K562 (cell line): ENCODE results near the gene PLXNA2. TPM values are rescaled to one million over a fixed set of nuclear protein-coding genes. Genes with fewer than 3 reads are reported as not detected.
A peak's percentile ranks its signal among the peaks of the same experiment; 100 is the strongest.

Experiments
- ATAC-seq: fragments of 200-7000 bp; cut with Tn5 transposase; 3 replicates; pipeline ENCODE4 v1.9.1; 2020; ENCODE audit warnings: moderate library complexity
- BruUV-seq: library from RNA; stranded (reverse); fragments of 400-500 nt; replicated peaks from 2 replicates; lab custom pipeline; 2021; lab: Mats Ljungman, UMichigan
- CTCF ChIA-PET: fragments of 300-600 bp; formaldehyde crosslinking; extraction: SDS; loops from one replicate; lab custom pipeline; 2021; ENCODE audit warnings: low intra/inter-chr PET ratio; lab: Yijun Ruan, JAX
- POLR2A ChIA-PET: fragments of 300-600, 350-650 bp; sonication (Branson Sonifier 250); formaldehyde crosslinking; extraction: SDS; loops from one replicate; lab custom pipeline; 2021; ENCODE audit warnings: antibody characterized with exemption, inconsistent platforms; lab: Yijun Ruan, JAX
- DNase-seq, 4 experiments: peaks; one replicate each; pipeline versions ENCODE4 v3.0.0 to v3.0.0-alpha.2; 2011 to 2018; ENCODE audit warnings: low spot score in 3 of 4, mixed read lengths in 3 of 4; ENCODE audit errors: extremely low read depth in 1 of 4
- FAIRE-seq: peaks from 2 replicates; lab custom pipeline; 2011; peaks lifted over from hg19 to GRCh38; lab: Jason Lieb, UNC
- H2AFZ ChIP-seq: 2 replicates; pipeline ENCODE4 v1.6.0; 2011; ENCODE audit warnings: low read depth, low read length, control low read depth, inconsistent platforms
- H3K27ac ChIP-seq: fragments of 200-600 bp; 3 replicates; pipeline ENCODE4 v1.8.0; 2011; ENCODE audit warnings: low read depth, mild to moderate bottlenecking, control low read depth, inconsistent platforms, low read length, moderate library complexity, mixed read lengths; ENCODE audit errors: extremely low read depth
- H3K27me3 ChIP-seq, 2 experiments: fragments of 300-600 bp in 1 of 2; 2 replicates in 1 of 2; 3 replicates in 1 of 2; pipeline versions ENCODE4 v1.6.0 to v1.8.0; 2011; ENCODE audit warnings: inconsistent platforms in 2 of 2, low read length in 2 of 2, mild to moderate bottlenecking in 1 of 2, mixed read lengths in 1 of 2, moderate library complexity in 1 of 2; ENCODE audit not compliant: control insufficient read depth in 2 of 2, insufficient read depth in 2 of 2
- H3K36me3 ChIP-seq: fragments of 300-600 bp; 3 replicates; pipeline ENCODE4 v1.8.0; 2011; ENCODE audit warnings: mild to moderate bottlenecking, low read length, inconsistent platforms; ENCODE audit not compliant: control insufficient read depth, insufficient read depth
- H3K4me1 ChIP-seq, 2 experiments: fragments of 200-600 bp in 1 of 2; replicated peaks in 1 of 2; 2 replicates in 1 of 2; 3 replicates in 1 of 2; pipeline versions ENCODE4 v1.5.1 to v1.8.0; 2011; ENCODE audit warnings: inconsistent platforms in 2 of 2, low read length in 2 of 2, mild to moderate bottlenecking in 1 of 2, mixed read lengths in 1 of 2, moderate library complexity in 1 of 2; ENCODE audit not compliant: control insufficient read depth in 2 of 2, insufficient read depth in 2 of 2
- H3K4me2 ChIP-seq: 2 replicates; pipeline ENCODE4 v1.6.1; 2011; ENCODE audit warnings: low read length, control low read depth, inconsistent platforms, mixed read lengths; ENCODE audit not compliant: insufficient read depth
- H3K4me3 ChIP-seq: fragments of 200-600 bp; sonication (generic), shearing (Covaris generic); 2 replicates; pipeline ENCODE4 v1.5.1; 2016; ENCODE audit warnings: control low read depth, inconsistent platforms
- H3K79me2 ChIP-seq: fragments of 200-600 bp; 3 replicates; pipeline ENCODE4 v1.8.0; 2011; ENCODE audit warnings: low read length, inconsistent platforms; ENCODE audit not compliant: control insufficient read depth, insufficient read depth
- H3K9ac ChIP-seq, 2 experiments: 2 replicates each; pipeline versions ENCODE4 v1.6.0 to v1.6.1; 2011; ENCODE audit warnings: low read depth in 2 of 2, low read length in 2 of 2, control low read depth in 1 of 2, inconsistent platforms in 1 of 2, mild to moderate bottlenecking in 1 of 2, mixed read lengths in 1 of 2; ENCODE audit not compliant: insufficient read depth in 1 of 2
- H3K9me1 ChIP-seq: one replicate; pipeline ENCODE4 v1.6.0; 2011; ENCODE audit warnings: inconsistent platforms, mild to moderate bottlenecking, low read length, moderate library complexity; ENCODE audit not compliant: control insufficient read depth, insufficient read depth
- H3K9me3 ChIP-seq: replicated peaks from 2 replicates; pipeline ENCODE4 v1.5.1; 2011; ENCODE audit warnings: low read depth, low read length, inconsistent platforms; ENCODE audit not compliant: control insufficient read depth, insufficient read depth
- H4K20me1 ChIP-seq: replicated peaks from 2 replicates; pipeline ENCODE4 v1.6.1; 2011; ENCODE audit warnings: low read length, inconsistent platforms, mixed read lengths; ENCODE audit not compliant: control insufficient read depth, insufficient read depth
- ATF3 ChIP-seq, 2 experiments: fragments of 450-650 bp in 1 of 2; sonication (generic) in 1 of 2; formaldehyde crosslinking in 1 of 2; IDR thresholded peaks in 1 of 2; conservative IDR thresholded peaks in 1 of 2; 2 replicates each; pipeline versions ENCODE4 v1.6.1 to v1.8.1; 2016 to 2023; ENCODE audit warnings: mild to moderate bottlenecking in 2 of 2, moderate library complexity in 2 of 2, inconsistent platforms in 1 of 2, missing genetic modification reagents in 1 of 2
- DACH1 ChIP-seq: fragments of 450-650 bp; IDR thresholded peaks from 2 replicates; pipeline ENCODE4 v1.6.1; 2018; ENCODE audit not compliant: partially characterized antibody
- DDX20 ChIP-seq: fragments of 450-650 bp; IDR thresholded peaks from 2 replicates; pipeline ENCODE4 v1.6.1; 2016; ENCODE audit warnings: missing genetic modification characterization, low read depth, mild to moderate bottlenecking, missing compliant biosample characterization, moderate library complexity
- EGR1 ChIP-seq: fragments of 450-650 bp; conservative IDR thresholded peaks from 2 replicates; pipeline ENCODE4 v1.6.1; 2017; ENCODE audit warnings: mild to moderate bottlenecking
- ELF1 ChIP-seq: fragments of 200-800 bp; sonication (Bioruptor generic); IDR thresholded peaks from 2 replicates; pipeline ENCODE4 v1.6.1; 2016; ENCODE audit warnings: missing genetic modification characterization, missing compliant biosample characterization
- ILF3 ChIP-seq: fragments of 450-650 bp; IDR thresholded peaks from 2 replicates; pipeline ENCODE4 v1.6.1; 2018; ENCODE audit warnings: antibody characterized with exemption, mild to moderate bottlenecking, moderate library complexity, borderline replicate concordance
- MBD1 ChIP-seq: fragments of 250-450 bp; sonication (Bioruptor Pico); IDR thresholded peaks from 2 replicates; pipeline ENCODE4 v1.8.0; 2022; ENCODE audit warnings: inconsistent platforms
- POLR3G ChIP-seq: IDR thresholded peaks from 2 replicates; pipeline ENCODE4 v1.6.1; 2011; ENCODE audit not compliant: insufficient read length, insufficient replicate concordance; ENCODE audit errors: extremely low read depth
- TAF7 ChIP-seq: fragments of 450-650 bp; IDR thresholded peaks from 2 replicates; pipeline ENCODE4 v1.6.1; 2016; ENCODE audit warnings: missing genetic modification characterization, missing compliant biosample characterization
- ZNF175 ChIP-seq: fragments of 200-800 bp; sonication (Bioruptor generic); IDR thresholded peaks from 2 replicates; pipeline ENCODE4 v1.6.1; 2016; ENCODE audit warnings: low read depth, mild to moderate bottlenecking, missing genetic modification characterization, missing compliant biosample characterization
- ZNF197 ChIP-seq: fragments of 200-800 bp; sonication (Bioruptor generic); IDR thresholded peaks from 2 replicates; pipeline ENCODE4 v1.6.1; 2016; ENCODE audit warnings: low read depth, missing genetic modification characterization, missing compliant biosample characterization
- ZNF224 ChIP-seq: sonication (generic); formaldehyde crosslinking; IDR thresholded peaks from 2 replicates; pipeline ENCODE4 v1.8.0; 2022; ENCODE audit warnings: mild to moderate bottlenecking, missing genetic modification reagents
- ZNF280B ChIP-seq: fragments of 250-450 bp; sonication (Bioruptor Pico); IDR thresholded peaks from 2 replicates; pipeline ENCODE4 v1.5.1; 2021; ENCODE audit warnings: mild to moderate bottlenecking
- ZNF41 ChIP-seq: fragments of 250-450 bp; sonication (Bioruptor Pico); conservative IDR thresholded peaks from 2 replicates; pipeline ENCODE4 v1.4.0; 2020; ENCODE audit warnings: mild to moderate bottlenecking
- ZNF76 ChIP-seq: fragments of 250-450 bp; sonication (Bioruptor Pico); IDR thresholded peaks from 2 replicates; pipeline ENCODE4 v1.4.0; 2020; ENCODE audit warnings: mild to moderate bottlenecking, moderate library complexity, borderline replicate concordance
- WGBS: fragments of 100-300 bp; shearing (Covaris generic); methylation state at CpG from one replicate; pipeline ENCODE4 v1.1.6; 2016; ENCODE audit warnings: low coverage, mixed read lengths; ENCODE audit not compliant: insufficient coverage; ENCODE audit errors: missing lambda C conversion rate; 5-methylcytosine and 5-hydroxymethylcytosine counted together
- in situ Hi-C: fragments of 300-500 bp; cut with MboI; formaldehyde crosslinking; loops from 4 replicates; pipeline ENCODE4 v1.15.0; 2018; ENCODE audit warnings: inconsistent platforms, mixed read lengths
- intact Hi-C: fragments of 100-400 bp; cut with micrococcal nuclease; formaldehyde crosslinking; loops from 2 replicates; pipeline ENCODE4 v1.14.2; 2022
- polyA plus RNA-seq, 8 experiments: library from polyadenylated mRNA; depleted of rRNA in 4 of 8; stranded (reverse) in 5 of 8; unstranded in 3 of 8; fragments of >200 nt; fragmentation: Nextera tagmentation in 2 of 8; fragmentation: Illumina TruSeq in 1 of 8; extraction: Ambion mirVana in 2 of 8; extraction: Trizol in 1 of 8; gene quantifications; 2 replicates each; pipeline versions ENCODE4 v1.2.1 to v1.2.3, GENCODE V29; 2011 to 2014; ENCODE audit warnings: inconsistent platforms in 1 of 8, missing spikeins in 1 of 8
- total RNA-seq, 7 experiments: library from RNA; depleted of rRNA in 6 of 7; stranded (reverse); fragments of >200 nt in 6 of 7; fragmentation: Illumina TruSeq in 2 of 7; extraction: Trizol in 2 of 7; gene quantifications; 2 replicates each; pipeline versions ENCODE4 v1.2.1 to v1.2.3, GENCODE V29; 2011 to 2021; ENCODE audit warnings: low replicate concordance in 1 of 7

Gene PLXNA2
- total and polyA plus RNA-seq, 9 of the 15 experiments (the other 6 are each of a cell fraction or from before 2014, with no cell fraction given) = 0.01 to 1.3 (median 0.32) TPM

- Histone ChIP-seq H3K4me3 (no peak overlapping the region), H3K9ac (peak overlapping the region in 1 of 2 experiments; percentile 10; a peak in 1 of 4 replicates), H3K79me2 (no peaks in the 10 kb centered on the region), H3K36me3 (no peaks in the 10 kb centered on the region), H2AFZ (no peak overlapping the region), H3K9me3 (no peaks in the 10 kb centered on the region), H3K27me3 (no peaks in the 10 kb centered on the region), H3K9me1 (no peaks in the 10 kb centered on the region), H3K27ac (no peak overlapping the region), H4K20me1 (no peaks in the 10 kb centered on the region), H3K4me1 (peaks cover 22 to 29% of the 10 kb centered on the region in 2 experiments; a peak in 4 of 5 replicates), H3K4me2 (no peak overlapping the region)
- no TSS peak for BruUV-seq
- DNase-seq (no peak), ATAC-seq (no peak), FAIRE-seq (no peak)
- WGBS = 53% methylated on average over 2 of the region's 3 CpGs
- intact Hi-C loops (loop anchor here (10.0 kb wide), 1 partner anchor 329 kb away; no protein-coding TSS in a partner anchor), in situ Hi-C loops (no loop called here)
- TF ChIP-seq ZNF175 (CRISPR knock-in tag) (no peak), ATF3 (IDR thresholded peaks at IDR 0.05) (no peak), ATF3 (CRISPR knock-in tag; conservative IDR thresholded peaks at IDR 0.05) (no peak), ZNF76 (CRISPR knock-in tag) (no peak), ZNF41 (no peak), ZNF224 (CRISPR knock-in tag) (no peak), MBD1 (CRISPR knock-in tag) (no peak), TAF7 (no peak), EGR1 (no peak), ELF1 (tag) (no peak), DACH1 (no peak), ZNF197 (CRISPR knock-in tag) (no peak), DDX20 (no peak), POLR3G (no peak), ZNF280B (CRISPR knock-in tag) (no peak), ILF3 (no peak)
- ChIA-PET CTCF (no interaction called here), POLR2A (interaction anchor here (0.6 to 2.4 kb wide), 5 partner anchors 7 to 106 kb away, joined by 3 to 7 read pairs (median 4); no protein-coding TSS in a partner anchor)
Observed at GRCh38 chr1:208233978-208234377, 10.2 kb downstream of the PLXNA2 start.
